Measurements from ENCODE around the gene ELL3. TPM values are rescaled to one million over a fixed set of nuclear protein-coding genes. Genes with fewer than 3 reads are reported as not detected.
"Not testable (repeated sequence)": the region's sequence is repeated elsewhere in the genome, so short reads cannot be mapped to it uniquely, and the experiment has no call there.

ELL3 gene
- total and polyA plus RNA-seq, 2 experiments from 2014 or later: 4.3 TPM; not detected in 1

DNA sequence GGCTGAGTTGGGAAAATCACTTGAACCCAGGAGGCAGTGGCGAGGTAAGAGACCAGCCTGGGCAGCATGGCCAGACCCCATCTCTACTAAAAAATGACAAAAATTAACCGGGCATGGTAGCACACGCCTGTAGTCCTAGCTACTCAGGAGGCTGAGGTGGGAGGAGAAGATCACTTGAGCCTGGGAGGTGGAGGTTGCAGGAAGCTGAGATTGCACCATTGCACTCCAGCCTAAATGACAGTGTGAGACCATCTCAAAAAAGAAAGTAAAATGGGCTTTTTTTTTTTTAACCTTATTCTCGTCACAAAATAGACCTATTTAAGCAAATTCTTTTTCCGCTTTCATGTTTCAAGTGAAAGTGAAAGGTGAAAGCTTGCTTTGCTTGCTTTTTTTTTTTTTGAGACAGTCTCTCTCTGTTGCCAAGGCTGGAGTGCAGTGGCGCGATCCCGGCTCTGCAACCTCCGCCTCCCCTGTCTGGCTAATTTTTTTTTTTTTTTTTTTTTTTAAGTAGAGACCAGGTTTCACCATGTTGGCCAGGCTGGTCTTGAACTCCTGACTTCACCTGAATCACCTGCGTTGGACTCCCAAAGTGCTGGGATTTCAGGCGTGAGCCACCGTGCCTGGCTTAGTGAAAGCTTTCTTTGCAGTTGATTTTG lies 26.9 kb downstream of the ELL3 start:
- H3K27ac ChIP-seq: no peak overlapping the region
- peaks cover 25% of the 10 kb centered on the region for H3K36me3 ChIP-seq
- H3K27me3 ChIP-seq: no peaks in the 10 kb centered on the region
- no peak overlapping the region for H3K4me3 ChIP-seq
- H3K9me3 ChIP-seq (ENCODE audit: low read depth): no peaks in the 10 kb centered on the region
- H3K4me1 ChIP-seq (ENCODE audit: low read depth): peaks cover 6% of the 10 kb centered on the region
- DNase-seq (ENCODE audit: low read depth in 1 of 2, low spot score in 1 of 2): peak in 1 of 2 donors; percentile 10
- TF ChIP-seq, protein P1, sequence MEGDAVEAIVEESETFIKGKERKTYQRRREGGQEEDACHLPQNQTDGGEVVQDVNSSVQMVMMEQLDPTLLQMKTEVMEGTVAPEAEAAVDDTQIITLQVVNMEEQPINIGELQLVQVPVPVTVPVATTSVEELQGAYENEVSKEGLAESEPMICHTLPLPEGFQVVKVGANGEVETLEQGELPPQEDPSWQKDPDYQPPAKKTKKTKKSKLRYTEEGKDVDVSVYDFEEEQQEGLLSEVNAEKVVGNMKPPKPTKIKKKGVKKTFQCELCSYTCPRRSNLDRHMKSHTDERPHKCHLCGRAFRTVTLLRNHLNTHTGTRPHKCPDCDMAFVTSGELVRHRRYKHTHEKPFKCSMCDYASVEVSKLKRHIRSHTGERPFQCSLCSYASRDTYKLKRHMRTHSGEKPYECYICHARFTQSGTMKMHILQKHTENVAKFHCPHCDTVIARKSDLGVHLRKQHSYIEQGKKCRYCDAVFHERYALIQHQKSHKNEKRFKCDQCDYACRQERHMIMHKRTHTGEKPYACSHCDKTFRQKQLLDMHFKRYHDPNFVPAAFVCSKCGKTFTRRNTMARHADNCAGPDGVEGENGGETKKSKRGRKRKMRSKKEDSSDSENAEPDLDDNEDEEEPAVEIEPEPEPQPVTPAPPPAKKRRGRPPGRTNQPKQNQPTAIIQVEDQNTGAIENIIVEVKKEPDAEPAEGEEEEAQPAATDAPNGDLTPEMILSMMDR (IDR thresholded peaks at IDR 0.05; ENCODE audit: low read depth, low read length): no peak

DNA sequence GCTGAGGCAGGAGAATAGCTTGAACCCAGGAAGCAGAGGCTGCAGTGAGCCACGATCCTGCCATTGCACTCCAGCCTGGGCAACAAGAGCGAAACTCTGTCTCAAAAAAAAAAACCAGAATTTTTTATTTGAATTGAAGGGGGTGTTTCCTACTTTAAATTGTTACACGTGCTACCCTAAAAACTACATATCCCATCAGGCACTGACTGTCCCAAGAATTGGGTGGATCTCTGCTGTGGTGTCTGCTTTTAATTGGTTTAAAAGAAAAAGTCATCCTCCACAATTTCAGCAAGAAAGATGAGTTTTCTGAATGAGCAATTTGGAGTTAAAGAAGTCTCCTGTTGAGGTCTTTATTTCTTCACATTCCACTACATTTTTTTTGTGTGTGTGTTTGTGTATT lies 28.4 kb downstream of the ELL3 start:
- peak in 1 of 2 donors; percentile 25 for DNase-seq (ENCODE audit: low read depth in 1 of 2, low spot score in 1 of 2)
- TF ChIP-seq, protein P1 (IDR thresholded peaks at IDR 0.05; ENCODE audit: low read depth, low read length): no peak
- Histone ChIP-seq H3K27ac (no peak overlapping the region), H3K27me3 (no peaks in the 10 kb centered on the region), H3K4me1 (ENCODE audit: low read depth) (peaks cover 6% of the 10 kb centered on the region), H3K9me3 (ENCODE audit: low read depth) (no peaks in the 10 kb centered on the region), H3K36me3 (peaks cover 19% of the 10 kb centered on the region), H3K4me3 (no peak overlapping the region)

DNA sequence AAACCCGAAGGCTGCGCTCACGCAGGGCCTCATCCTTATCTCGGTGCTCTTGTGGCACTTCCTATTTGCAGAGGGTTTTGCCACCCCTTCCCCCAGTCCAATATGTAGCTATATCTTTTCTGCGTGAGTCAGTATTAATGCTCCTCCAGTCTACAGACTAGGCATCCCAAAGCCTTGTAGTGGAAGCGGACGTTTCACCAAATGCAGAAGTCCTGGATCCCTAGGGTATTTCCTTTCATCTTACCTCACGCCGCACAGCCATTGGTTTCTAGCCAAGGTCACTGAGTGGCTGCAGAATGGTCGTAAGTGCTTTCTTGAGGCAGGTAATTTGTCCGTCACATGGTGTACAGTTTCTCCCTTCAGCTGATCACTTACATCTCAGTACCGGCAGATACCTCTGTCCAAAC lies 29.9 kb downstream of the ELL3 start:
- not testable (repeated sequence) for H3K27me3 ChIP-seq; H3K36me3 ChIP-seq; H3K9me3 ChIP-seq (ENCODE audit: low read depth); H3K4me1 ChIP-seq (ENCODE audit: low read depth)
- peak; percentile 8 to 35 for DNase-seq (ENCODE audit: low read depth in 1 of 2, low spot score in 1 of 2)
- H3K4me3 ChIP-seq: peak overlapping the region; percentile 63
- H3K27ac ChIP-seq: peak overlapping the region; percentile 96

DNA sequence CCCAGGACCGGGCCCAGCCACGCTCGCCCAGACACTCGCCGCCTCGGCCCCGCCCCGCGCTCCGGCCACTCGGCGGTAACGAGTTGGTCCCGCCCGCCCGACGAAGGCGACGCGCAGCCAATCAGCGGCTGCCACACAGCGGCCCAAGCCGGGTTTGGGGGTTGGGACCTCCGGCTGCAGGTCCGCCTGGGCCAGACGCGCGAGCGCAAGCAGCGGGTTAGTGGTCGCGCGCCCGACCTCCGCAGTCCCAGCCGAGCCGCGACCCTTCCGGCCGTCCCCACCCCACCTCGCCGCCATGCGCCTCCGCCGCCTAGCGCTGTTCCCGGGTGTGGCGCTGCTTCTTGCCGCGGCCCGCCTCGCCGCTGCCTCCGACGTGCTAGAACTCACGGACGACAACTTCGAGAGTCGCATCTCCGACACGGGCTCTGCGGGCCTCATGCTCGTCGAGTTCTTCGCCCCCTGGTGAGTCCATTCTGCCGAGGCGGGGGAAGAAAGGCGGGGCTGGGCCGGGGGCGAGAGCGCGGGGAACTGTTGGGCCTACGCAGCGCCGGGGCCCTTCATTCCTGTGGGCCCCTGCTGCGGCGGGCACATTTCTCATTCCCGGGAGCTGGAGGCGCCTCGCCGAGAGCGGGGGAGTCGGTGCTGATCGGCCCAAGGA lies 30.4 kb downstream of the ELL3 start, which contains the start of gene PDIA3:
Gene PDIA3 (plus strand): TSS at position 194 of the 658 bp plus-strand sequence. CDS start 102 bp downstream, at position 296.
- Histone ChIP-seq H3K27ac (peak within 1 kb of the TSS; percentile 96), H3K4me3 (peak within 1 kb of the TSS; percentile 63)
- not testable (repeated sequence) for H3K36me3 ChIP-seq; H3K27me3 ChIP-seq; H3K4me1 ChIP-seq (ENCODE audit: low read depth); H3K9me3 ChIP-seq (ENCODE audit: low read depth)
- TF ChIP-seq, protein P1 (IDR thresholded peaks at IDR 0.05; ENCODE audit: low read depth, low read length): peak; percentile 14
- DNase-seq (ENCODE audit: low read depth in 1 of 2, low spot score in 1 of 2): peak; percentile 93 to 95

DNA sequence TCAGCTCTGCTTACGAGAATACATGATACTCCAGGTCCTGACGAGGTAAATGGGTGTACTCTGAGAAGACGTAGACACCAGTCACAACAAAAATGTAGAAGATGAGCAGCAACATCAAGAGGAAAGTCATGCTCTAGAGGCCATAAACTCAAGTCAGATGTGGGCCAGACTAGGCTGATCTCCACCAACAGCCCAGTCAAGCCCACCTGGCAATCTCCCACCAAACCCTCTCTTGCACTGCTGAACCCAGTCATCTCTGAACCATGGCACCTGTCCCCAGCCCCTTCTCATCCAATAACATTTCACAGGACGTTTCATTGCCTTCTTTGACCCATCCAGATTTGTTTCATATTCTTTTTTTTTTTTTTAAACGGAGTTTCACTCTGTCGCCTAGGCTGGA lies 41.4 kb downstream of the ELL3 start:
- Histone ChIP-seq H3K4me1 (ENCODE audit: low read depth) (no peaks in the 10 kb centered on the region), H3K4me3 (no peak overlapping the region), H3K36me3 (no peaks in the 10 kb centered on the region), H3K9me3 (ENCODE audit: low read depth) (no peaks in the 10 kb centered on the region), H3K27me3 (no peaks in the 10 kb centered on the region), H3K27ac (no peak overlapping the region)
- TF ChIP-seq, protein P1 (IDR thresholded peaks at IDR 0.05; ENCODE audit: low read depth, low read length): no peak
- no peak for DNase-seq (ENCODE audit: low read depth in 1 of 2, low spot score in 1 of 2)

GRCh38 chr15:43728053-43728725 lies 48.6 kb downstream of the ELL3 start:
- H3K4me3 ChIP-seq; H3K9me3 ChIP-seq (ENCODE audit: low read depth); H3K4me1 ChIP-seq (ENCODE audit: low read depth); H3K27ac ChIP-seq; H3K36me3 ChIP-seq; H3K27me3 ChIP-seq: not testable (repeated sequence)
- DNase-seq (ENCODE audit: low read depth in 1 of 2, low spot score in 1 of 2): peak in 1 of 2 donors; percentile 11

DNA sequence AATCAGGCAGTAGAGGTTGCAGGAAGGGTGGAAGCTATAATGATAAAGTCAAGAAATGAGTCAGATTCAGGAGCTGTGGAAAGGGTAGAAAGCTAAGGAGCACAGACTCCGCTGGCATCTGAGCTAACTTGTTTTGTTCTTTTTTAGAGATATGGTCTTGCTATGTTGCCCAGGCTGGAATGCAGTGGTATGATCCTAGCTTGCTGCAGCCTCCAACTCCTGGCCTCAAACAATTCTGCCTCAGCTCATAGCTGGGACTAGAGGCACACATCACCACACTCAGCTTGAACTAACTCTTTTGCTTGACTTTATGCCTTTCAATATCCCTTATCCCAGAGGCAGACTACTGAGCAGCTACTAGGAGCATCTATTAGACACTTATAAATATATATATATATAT lies 50.5 kb downstream of the ELL3 start:
- H3K4me1 ChIP-seq (ENCODE audit: low read depth); DNase-seq (ENCODE audit: low read depth in 1 of 2, low spot score in 1 of 2); H3K9me3 ChIP-seq (ENCODE audit: low read depth); H3K27me3 ChIP-seq; H3K36me3 ChIP-seq; H3K4me3 ChIP-seq; H3K27ac ChIP-seq: not testable (repeated sequence)
